GM12874 (cell line): ENCODE results near the gene LPCAT3.
A peak's percentile ranks its signal among the peaks of the same experiment; 100 is the strongest.

Source experiments
- TF ChIP-seq, protein P1 (sequence below): IDR thresholded peaks from 2 replicates; pipeline ENCODE4 v1.5.1; 2011; ENCODE audit warnings: low read depth, mild to moderate bottlenecking, control low read depth, low read length, moderate library complexity; ENCODE audit not compliant: insufficient read depth

Gene LPCAT3, protein sequence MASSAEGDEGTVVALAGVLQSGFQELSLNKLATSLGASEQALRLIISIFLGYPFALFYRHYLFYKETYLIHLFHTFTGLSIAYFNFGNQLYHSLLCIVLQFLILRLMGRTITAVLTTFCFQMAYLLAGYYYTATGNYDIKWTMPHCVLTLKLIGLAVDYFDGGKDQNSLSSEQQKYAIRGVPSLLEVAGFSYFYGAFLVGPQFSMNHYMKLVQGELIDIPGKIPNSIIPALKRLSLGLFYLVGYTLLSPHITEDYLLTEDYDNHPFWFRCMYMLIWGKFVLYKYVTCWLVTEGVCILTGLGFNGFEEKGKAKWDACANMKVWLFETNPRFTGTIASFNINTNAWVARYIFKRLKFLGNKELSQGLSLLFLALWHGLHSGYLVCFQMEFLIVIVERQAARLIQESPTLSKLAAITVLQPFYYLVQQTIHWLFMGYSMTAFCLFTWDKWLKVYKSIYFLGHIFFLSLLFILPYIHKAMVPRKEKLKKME

GRCh38 chr12:7018350-7019042 is at the start of gene LPCAT3:
Gene LPCAT3, minus strand, starts transcription at chr12:7018476. Its CDS starts 52 bp downstream, at chr12:7018424.
- TF ChIP-seq, protein P1, sequence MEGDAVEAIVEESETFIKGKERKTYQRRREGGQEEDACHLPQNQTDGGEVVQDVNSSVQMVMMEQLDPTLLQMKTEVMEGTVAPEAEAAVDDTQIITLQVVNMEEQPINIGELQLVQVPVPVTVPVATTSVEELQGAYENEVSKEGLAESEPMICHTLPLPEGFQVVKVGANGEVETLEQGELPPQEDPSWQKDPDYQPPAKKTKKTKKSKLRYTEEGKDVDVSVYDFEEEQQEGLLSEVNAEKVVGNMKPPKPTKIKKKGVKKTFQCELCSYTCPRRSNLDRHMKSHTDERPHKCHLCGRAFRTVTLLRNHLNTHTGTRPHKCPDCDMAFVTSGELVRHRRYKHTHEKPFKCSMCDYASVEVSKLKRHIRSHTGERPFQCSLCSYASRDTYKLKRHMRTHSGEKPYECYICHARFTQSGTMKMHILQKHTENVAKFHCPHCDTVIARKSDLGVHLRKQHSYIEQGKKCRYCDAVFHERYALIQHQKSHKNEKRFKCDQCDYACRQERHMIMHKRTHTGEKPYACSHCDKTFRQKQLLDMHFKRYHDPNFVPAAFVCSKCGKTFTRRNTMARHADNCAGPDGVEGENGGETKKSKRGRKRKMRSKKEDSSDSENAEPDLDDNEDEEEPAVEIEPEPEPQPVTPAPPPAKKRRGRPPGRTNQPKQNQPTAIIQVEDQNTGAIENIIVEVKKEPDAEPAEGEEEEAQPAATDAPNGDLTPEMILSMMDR: peak; percentile 91

GRCh38 chr12:7067096-7067495 is 48.8 kb upstream of the LPCAT3 start:
- TF ChIP-seq, protein P1: no peak

DNA sequence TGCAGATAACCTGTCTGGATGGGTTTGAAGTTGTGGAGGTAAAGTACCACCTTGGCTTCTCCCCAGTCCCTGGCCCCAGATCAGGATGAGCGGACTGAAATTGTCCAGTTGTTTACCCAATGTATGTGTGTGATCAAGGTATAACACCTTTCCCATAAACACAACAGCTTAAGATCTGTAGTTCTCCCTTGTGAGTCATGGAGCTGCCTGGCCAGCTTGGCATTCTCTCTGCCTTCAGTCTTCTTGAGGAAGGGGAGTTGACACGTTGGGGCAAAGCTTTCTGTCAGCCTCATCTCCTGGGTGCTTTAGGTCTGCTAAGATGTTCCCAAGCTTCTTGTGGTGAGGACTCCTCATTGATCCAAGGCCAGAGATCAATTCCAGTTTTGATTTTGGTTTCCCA is 48.3 kb upstream of the LPCAT3 start:
- TF ChIP-seq, protein P1: no peak

GRCh38 chr12:7065073-7065623 is 46.9 kb upstream of the LPCAT3 start:
- TF ChIP-seq, protein P1: no peak

GRCh38 chr12:7064516-7064915 is 46.2 kb upstream of the LPCAT3 start:
- TF ChIP-seq, protein P1: no peak

GRCh38 chr12:7061596-7061995 is 43.3 kb upstream of the LPCAT3 start:
- TF ChIP-seq, protein P1: no peak

GRCh38 chr12:7061138-7061537 is 42.9 kb upstream of the LPCAT3 start:
- TF ChIP-seq, protein P1: no peak
